Measurements from ENCODE around the gene ADCY5.

GRCh38 chr3:123313889-123314288 is 135.0 kb downstream of the ADCY5 start:
- TF ChIP-seq POLR2A (IDR thresholded peaks at IDR 0.05; ENCODE audit: low read depth, low read length) = no peak
- TF ChIP-seq POLR2AphosphoS5 (IDR thresholded peaks at IDR 0.05; ENCODE audit: low read depth, low read length) = no peak
- TF ChIP-seq TAF1 (IDR thresholded peaks at IDR 0.05; ENCODE audit: borderline replicate concordance, low read depth, low read length) = no peak

Measured in GM12892 (cell line).